Measurements from ENCODE around the gene DCPS.

The DCPS gene

GRCh38 chr11:126332221-126332711 lies 28.4 kb downstream of the DCPS start:
- no peaks in the 10 kb centered on the region for H3K79me2 ChIP-seq (ENCODE audit: insufficient read depth, low read length)
- H3K4me2 ChIP-seq (ENCODE audit: low read length): no peak overlapping the region
- no peaks in the 10 kb centered on the region for H3F3A ChIP-seq (ENCODE audit: insufficient read depth, low read length)
- no peaks in the 10 kb centered on the region for H4K20me1 ChIP-seq (ENCODE audit: insufficient read depth, low read length)
- no peak overlapping the region for H3K27ac ChIP-seq (ENCODE audit: low read depth, low read length, poor library complexity, severe bottlenecking)
- H3K4me1 ChIP-seq (ENCODE audit: insufficient read depth, low read length, severe bottlenecking): no peaks in the 10 kb centered on the region
- H3K9me2 ChIP-seq (ENCODE audit: low read depth, low read length): no peaks in the 10 kb centered on the region
- no peak overlapping the region for H3K9ac ChIP-seq (ENCODE audit: low read length)
- peaks cover 36% of the 10 kb centered on the region for H3K36me3 ChIP-seq (ENCODE audit: insufficient read depth, low read length)
- no peak overlapping the region for H3K4me3 ChIP-seq (ENCODE audit: low read depth, low read length, poor library complexity, severe bottlenecking)
- no peaks in the 10 kb centered on the region for H3K27me3 ChIP-seq (ENCODE audit: insufficient read depth, low read length)
- H3K9me3 ChIP-seq (ENCODE audit: low read length): no peaks in the 10 kb centered on the region
- TF ChIP-seq, protein P1, sequence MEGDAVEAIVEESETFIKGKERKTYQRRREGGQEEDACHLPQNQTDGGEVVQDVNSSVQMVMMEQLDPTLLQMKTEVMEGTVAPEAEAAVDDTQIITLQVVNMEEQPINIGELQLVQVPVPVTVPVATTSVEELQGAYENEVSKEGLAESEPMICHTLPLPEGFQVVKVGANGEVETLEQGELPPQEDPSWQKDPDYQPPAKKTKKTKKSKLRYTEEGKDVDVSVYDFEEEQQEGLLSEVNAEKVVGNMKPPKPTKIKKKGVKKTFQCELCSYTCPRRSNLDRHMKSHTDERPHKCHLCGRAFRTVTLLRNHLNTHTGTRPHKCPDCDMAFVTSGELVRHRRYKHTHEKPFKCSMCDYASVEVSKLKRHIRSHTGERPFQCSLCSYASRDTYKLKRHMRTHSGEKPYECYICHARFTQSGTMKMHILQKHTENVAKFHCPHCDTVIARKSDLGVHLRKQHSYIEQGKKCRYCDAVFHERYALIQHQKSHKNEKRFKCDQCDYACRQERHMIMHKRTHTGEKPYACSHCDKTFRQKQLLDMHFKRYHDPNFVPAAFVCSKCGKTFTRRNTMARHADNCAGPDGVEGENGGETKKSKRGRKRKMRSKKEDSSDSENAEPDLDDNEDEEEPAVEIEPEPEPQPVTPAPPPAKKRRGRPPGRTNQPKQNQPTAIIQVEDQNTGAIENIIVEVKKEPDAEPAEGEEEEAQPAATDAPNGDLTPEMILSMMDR (IDR thresholded peaks at IDR 0.05; ENCODE audit: low read length): no peak
- no peak for TF ChIP-seq EZH2 (IDR thresholded peaks at IDR 0.05; ENCODE audit: borderline replicate concordance, low read length)
- H2AFZ ChIP-seq (ENCODE audit: low read length): no peak overlapping the region

- Histone ChIP-seq H3K27me3 (ENCODE audit: insufficient read depth, low read length) (no peaks in the 10 kb centered on the region), H3K27ac (ENCODE audit: low read depth, low read length, poor library complexity, severe bottlenecking) (no peak overlapping the region), H3K36me3 (ENCODE audit: insufficient read depth, low read length) (peaks cover 36% of the 10 kb centered on the region), H3K9me3 (ENCODE audit: low read length) (no peaks in the 10 kb centered on the region), H3F3A (ENCODE audit: insufficient read depth, low read length) (no peaks in the 10 kb centered on the region), H2AFZ (ENCODE audit: low read length) (no peak overlapping the region), H3K4me1 (ENCODE audit: insufficient read depth, low read length, severe bottlenecking) (no peaks in the 10 kb centered on the region), H3K9me2 (ENCODE audit: low read depth, low read length) (no peaks in the 10 kb centered on the region), H3K9ac (ENCODE audit: low read length) (no peak overlapping the region), H4K20me1 (ENCODE audit: insufficient read depth, low read length) (no peaks in the 10 kb centered on the region), H3K4me3 (ENCODE audit: low read depth, low read length, poor library complexity, severe bottlenecking) (no peak overlapping the region), H3K79me2 (ENCODE audit: insufficient read depth, low read length) (no peaks in the 10 kb centered on the region), H3K4me2 (ENCODE audit: low read length) (no peak overlapping the region)
- TF ChIP-seq, protein P1 (IDR thresholded peaks at IDR 0.05; ENCODE audit: low read length): no peak
- no peak for TF ChIP-seq EZH2 (IDR thresholded peaks at IDR 0.05; ENCODE audit: borderline replicate concordance, low read length)
Measured at GRCh38 chr11:126333142-126333541, 29.3 kb downstream of the DCPS start.

DNA sequence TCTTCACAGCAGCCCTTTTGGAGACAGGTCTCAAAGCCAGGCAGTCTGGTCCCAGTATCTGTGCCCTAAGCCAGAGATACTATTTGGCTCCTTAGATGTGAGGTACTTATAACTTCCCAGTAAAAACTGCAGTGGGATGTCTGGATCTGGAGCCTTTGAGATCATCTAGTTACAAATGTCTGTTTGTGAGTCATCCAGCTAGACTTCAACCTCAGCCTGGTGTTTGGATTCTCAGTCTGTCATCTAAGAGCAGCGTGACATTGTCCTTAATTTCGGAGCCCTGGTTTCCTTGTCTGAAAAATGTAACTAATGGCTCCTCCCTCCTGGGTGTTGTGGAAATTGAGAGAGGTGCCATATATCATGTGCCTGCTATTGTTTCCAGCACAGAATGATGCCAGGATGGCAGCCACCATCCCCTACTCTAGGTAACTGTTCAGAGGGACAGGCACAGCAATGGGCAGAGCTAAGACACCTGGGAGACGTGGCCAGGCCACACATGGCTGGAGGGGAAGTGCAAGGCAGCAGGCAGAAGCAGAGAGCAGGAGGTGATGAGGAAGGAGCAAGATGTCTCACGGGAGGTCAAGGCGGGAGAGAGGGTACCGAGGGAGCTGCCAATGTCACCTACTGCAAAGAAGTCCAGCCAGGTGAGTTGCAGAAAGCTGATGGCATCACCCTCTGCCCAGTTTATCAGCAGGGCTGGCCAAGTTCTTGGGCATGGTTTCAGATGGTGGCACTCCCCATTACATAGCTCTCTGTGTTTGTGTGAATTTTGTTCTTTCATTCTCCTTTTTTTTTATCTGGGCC lies 31.0 kb downstream of the DCPS start:
- Histone ChIP-seq H3K27me3 (ENCODE audit: insufficient read depth, low read length) (no peaks in the 10 kb centered on the region), H3K9ac (ENCODE audit: low read length) (no peak overlapping the region), H3F3A (ENCODE audit: insufficient read depth, low read length) (no peaks in the 10 kb centered on the region), H3K36me3 (ENCODE audit: insufficient read depth, low read length) (peaks cover 48% of the 10 kb centered on the region), H3K9me2 (ENCODE audit: low read depth, low read length) (no peaks in the 10 kb centered on the region), H4K20me1 (ENCODE audit: insufficient read depth, low read length) (no peaks in the 10 kb centered on the region), H3K27ac (ENCODE audit: low read depth, low read length, poor library complexity, severe bottlenecking) (no peak overlapping the region), H3K4me3 (ENCODE audit: low read depth, low read length, poor library complexity, severe bottlenecking) (no peak overlapping the region), H3K9me3 (ENCODE audit: low read length) (no peaks in the 10 kb centered on the region), H3K4me1 (ENCODE audit: insufficient read depth, low read length, severe bottlenecking) (no peaks in the 10 kb centered on the region), H3K4me2 (ENCODE audit: low read length) (no peak overlapping the region), H2AFZ (ENCODE audit: low read length) (no peak overlapping the region), H3K79me2 (ENCODE audit: insufficient read depth, low read length) (no peaks in the 10 kb centered on the region)
- TF ChIP-seq, protein P1 (IDR thresholded peaks at IDR 0.05; ENCODE audit: low read length): no peak
- TF ChIP-seq EZH2 (IDR thresholded peaks at IDR 0.05; ENCODE audit: borderline replicate concordance, low read length): no peak

Measured in OCI-LY1 (cell line).